Prostate gland (tissue), 2 donors: Measurements from ENCODE around the gene USP19. TPM values are rescaled to one million over a fixed set of nuclear protein-coding genes. Genes with fewer than 3 reads are reported as not detected.

Experiments
- DNase-seq: peaks from one replicate; pipeline ENCODE4 v3.0.0-alpha.2; 2019; ENCODE audit warnings: low spot score
- H3K27ac ChIP-seq, 2 donors: fragments of 200-600 bp; sonication (generic); 2 replicates each; pipeline ENCODE4 v1.5.1; 2017 to 2019
- H3K27me3 ChIP-seq: fragments of 200-600 bp; sonication (generic); replicated peaks from 2 replicates; pipeline ENCODE4 v1.5.1; 2019; ENCODE audit not compliant: insufficient read depth
- H3K36me3 ChIP-seq, 2 donors: fragments of 200-600 bp; sonication (generic); 1 replicate in 1 of 2; 2 replicates in 1 of 2; pipeline versions ENCODE4 v1.5.1 to v1.8.1; 2017 to 2019
- H3K4me1 ChIP-seq: fragments of 200-600 bp; sonication (generic); replicated peaks from 2 replicates; pipeline ENCODE4 v1.5.1; 2019
- H3K4me3 ChIP-seq, 2 donors: fragments of 200-600 bp; sonication (generic); 2 replicates each; pipeline ENCODE4 v1.5.1; 2017 to 2019
- H3K9me3 ChIP-seq: fragments of 200-600 bp; sonication (generic); 2 replicates; pipeline ENCODE4 v1.5.1; 2017
- CTCF ChIP-seq, 4 experiments: fragments of 200-600 bp in 2 of 4; fragments of 450-650 bp in 2 of 4; sonication (generic) in 2 of 4; IDR thresholded peaks; 1 replicate in 3 of 4; 2 replicates in 1 of 4; pipeline ENCODE4 v1.5.1; 2016 to 2019; ENCODE audit warnings: antibody characterized with exemption in 4 of 4, mild to moderate bottlenecking in 2 of 4, moderate library complexity in 2 of 4
- POLR2A ChIP-seq: fragments of 450-650 bp; IDR thresholded peaks from one replicate; pipeline ENCODE4 v1.6.1; 2016; ENCODE audit warnings: antibody characterized with exemption, mild to moderate bottlenecking
- POLR2AphosphoS5 ChIP-seq: sonication (generic); formaldehyde crosslinking; IDR thresholded peaks from one replicate; pipeline ENCODE4 v1.6.1; 2017; ENCODE audit warnings: antibody characterized with exemption
- WGBS: methylation state at CpG from one replicate; pipeline ENCODE4 v1.1.5; 2018; 5-methylcytosine and 5-hydroxymethylcytosine counted together
- intact Hi-C: fragments of 100-400 bp; cut with DNase I; formaldehyde crosslinking; loops from one replicate; pipeline ENCODE4 v1.14.2; 2022
- total RNA-seq, 2 donors: library from RNA; depleted of rRNA; stranded (reverse); fragments of >200 nt; gene quantifications; one replicate each; pipeline ENCODE4 v1.1.0, GENCODE V29; 2016

Gene USP19
- total RNA-seq, 2 donors from 2014 or later: 62.7 to 98.2 TPM

DNA sequence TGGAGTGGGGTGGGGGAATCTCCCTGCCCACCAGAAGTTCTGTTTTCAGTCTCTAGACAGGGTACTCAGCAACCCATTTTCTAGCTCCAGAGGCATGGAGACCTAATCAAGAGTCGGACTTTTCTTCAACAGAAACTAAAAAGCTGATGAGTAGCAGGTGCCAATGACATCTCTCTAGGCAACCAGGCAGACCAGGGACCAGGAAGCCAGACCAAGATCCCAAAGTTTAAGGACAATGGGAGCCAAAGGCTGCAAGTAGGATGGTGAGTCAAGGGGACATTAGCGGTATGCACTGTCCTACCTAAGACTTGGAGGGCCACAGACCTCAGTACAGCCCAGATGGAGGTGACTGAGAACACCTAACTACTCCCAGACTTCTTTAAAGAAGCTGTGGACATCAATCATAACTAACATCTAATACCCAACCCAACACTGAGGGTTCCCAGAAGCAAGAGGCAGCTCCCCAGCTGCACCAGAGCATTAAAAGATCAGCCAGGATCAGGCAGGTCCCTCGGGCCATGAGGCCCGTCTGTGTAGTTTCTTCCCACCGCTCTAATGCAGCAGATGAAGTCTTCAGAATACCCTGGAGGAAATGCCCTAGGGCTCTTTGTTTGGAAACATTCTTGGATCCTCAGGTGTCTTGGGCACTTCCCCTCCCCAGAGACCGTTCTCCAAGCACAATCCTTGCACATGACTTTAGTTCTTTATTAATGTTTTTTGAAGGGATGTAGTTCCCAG is 44.5 kb upstream of the USP19 start:
- Histone ChIP-seq H3K27me3 (no peaks in the 10 kb centered on the region), H3K36me3 (no peaks in the 10 kb centered on the region), H3K4me1 (no peaks in the 10 kb centered on the region), H3K4me3 (peak overlapping the region; percentile 87 to 98), H3K27ac (peak overlapping the region; percentile 82 to 86), H3K9me3 (no peaks in the 10 kb centered on the region)
- intact Hi-C loops: no loop called here
- 24% methylated on average over 6 of the region's 6 CpGs for WGBS
- DNase-seq: no peak
- TF ChIP-seq CTCF (IDR thresholded peaks at IDR 0.05) (no peak), POLR2AphosphoS5 (no peak), POLR2A (no peak)

DNA sequence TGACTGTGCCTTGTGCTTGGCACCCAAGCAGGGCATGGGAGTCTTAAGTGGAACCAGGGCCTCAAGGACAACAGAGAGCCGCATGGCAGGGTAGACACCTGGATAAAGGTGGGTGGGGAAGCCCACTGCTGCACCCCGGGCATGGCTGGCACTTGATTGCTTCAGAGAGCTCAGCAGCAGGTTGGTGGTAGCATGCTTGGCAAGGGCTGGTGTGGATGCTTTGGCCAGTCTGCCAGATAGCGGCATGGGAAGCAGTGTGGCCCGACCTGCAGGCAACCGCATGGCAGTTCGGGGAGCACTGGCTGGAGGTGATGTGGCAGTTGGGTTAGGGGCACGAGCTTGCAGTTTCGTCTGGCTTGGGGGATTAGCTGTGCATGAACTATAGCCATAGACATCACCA is 43.0 kb upstream of the USP19 start:
- no peaks in the 10 kb centered on the region for H3K27me3 ChIP-seq
- H3K27ac ChIP-seq: no peak overlapping the region
- TF ChIP-seq POLR2A: no peak
- no peak for TF ChIP-seq POLR2AphosphoS5
- TF ChIP-seq CTCF (IDR thresholded peaks at IDR 0.05): no peak
- H3K4me3 ChIP-seq: no peak overlapping the region
- DNase-seq: no peak
- H3K4me1 ChIP-seq: no peaks in the 10 kb centered on the region
- H3K36me3 ChIP-seq: no peaks in the 10 kb centered on the region
- H3K9me3 ChIP-seq: no peaks in the 10 kb centered on the region
- WGBS: 87% methylated on average over 8 of the region's 8 CpGs
- intact Hi-C loops: no loop called here

- no peak for TF ChIP-seq POLR2A
- no peak for TF ChIP-seq POLR2AphosphoS5
- no peak for TF ChIP-seq CTCF (IDR thresholded peaks at IDR 0.05)
- no peaks in the 10 kb centered on the region for H3K27me3 ChIP-seq
- H3K27ac ChIP-seq: no peak overlapping the region
- DNase-seq: no peak
- intact Hi-C loops: no loop called here
- no peaks in the 10 kb centered on the region for H3K4me1 ChIP-seq
- no peak overlapping the region for H3K4me3 ChIP-seq
- H3K36me3 ChIP-seq: no peaks in the 10 kb centered on the region
- 94% methylated on average over 21 of the region's 21 CpGs for WGBS
- no peaks in the 10 kb centered on the region for H3K9me3 ChIP-seq
Measured at GRCh38 chr3:49162751-49163419, 42.3 kb upstream of the USP19 start.

DNA sequence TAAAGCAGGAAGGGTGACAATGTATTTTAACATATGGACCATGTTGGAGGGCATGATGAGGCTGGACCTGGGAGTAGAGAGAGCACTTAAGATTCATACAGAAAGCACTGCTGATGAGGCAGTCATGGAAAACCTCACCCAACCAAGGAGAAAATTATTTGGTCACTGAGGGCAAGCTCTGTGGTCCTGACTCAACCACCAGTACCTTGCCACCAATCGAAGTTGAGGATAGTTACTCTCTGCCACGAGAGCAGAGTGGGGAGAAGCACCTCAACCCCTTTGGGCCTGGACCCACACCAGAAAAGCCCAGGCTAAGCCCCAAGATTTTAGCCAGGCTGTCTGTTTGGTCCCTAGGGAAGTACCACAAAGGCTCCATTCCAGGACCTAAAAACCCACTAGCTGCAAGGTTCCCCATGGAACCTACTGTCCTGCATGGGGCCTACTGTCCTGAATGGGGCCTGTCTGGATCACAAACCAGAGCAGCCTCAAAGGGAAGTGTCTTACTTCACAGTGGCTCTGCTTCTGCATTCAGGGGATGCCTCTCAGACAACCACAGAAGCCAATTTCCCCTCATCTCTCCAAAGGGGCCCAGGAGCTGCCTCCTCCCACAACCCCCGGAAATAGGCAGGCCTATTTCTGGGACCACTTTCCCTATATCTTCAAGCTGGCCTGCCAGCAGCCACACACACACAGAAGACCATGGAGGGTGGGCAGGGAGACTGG is 41.3 kb upstream of the USP19 start:
- Histone ChIP-seq H3K4me3 (no peak overlapping the region), H3K4me1 (no peaks in the 10 kb centered on the region), H3K27ac (no peak overlapping the region), H3K27me3 (no peaks in the 10 kb centered on the region), H3K9me3 (no peaks in the 10 kb centered on the region), H3K36me3 (no peaks in the 10 kb centered on the region)
- intact Hi-C loops: no loop called here
- 83% methylated on average over 3 of the region's 3 CpGs for WGBS
- no peak for DNase-seq
- TF ChIP-seq POLR2A: no peak
- TF ChIP-seq CTCF (IDR thresholded peaks at IDR 0.05): no peak
- TF ChIP-seq POLR2AphosphoS5: no peak
